Fibroblast of skin of left biceps (primary cell): ENCODE data around the gene EHF.
"Not testable (repeated sequence)": the region's sequence is repeated elsewhere in the genome, so short reads cannot be mapped to it uniquely, and the experiment has no call there.

Source experiments
- DNase-seq, 2 experiments: peaks; one replicate each; pipeline ENCODE4 v3.0.0-alpha.2; 2013; ENCODE audit warnings: low read depth in 2 of 2

The EHF gene

DNA sequence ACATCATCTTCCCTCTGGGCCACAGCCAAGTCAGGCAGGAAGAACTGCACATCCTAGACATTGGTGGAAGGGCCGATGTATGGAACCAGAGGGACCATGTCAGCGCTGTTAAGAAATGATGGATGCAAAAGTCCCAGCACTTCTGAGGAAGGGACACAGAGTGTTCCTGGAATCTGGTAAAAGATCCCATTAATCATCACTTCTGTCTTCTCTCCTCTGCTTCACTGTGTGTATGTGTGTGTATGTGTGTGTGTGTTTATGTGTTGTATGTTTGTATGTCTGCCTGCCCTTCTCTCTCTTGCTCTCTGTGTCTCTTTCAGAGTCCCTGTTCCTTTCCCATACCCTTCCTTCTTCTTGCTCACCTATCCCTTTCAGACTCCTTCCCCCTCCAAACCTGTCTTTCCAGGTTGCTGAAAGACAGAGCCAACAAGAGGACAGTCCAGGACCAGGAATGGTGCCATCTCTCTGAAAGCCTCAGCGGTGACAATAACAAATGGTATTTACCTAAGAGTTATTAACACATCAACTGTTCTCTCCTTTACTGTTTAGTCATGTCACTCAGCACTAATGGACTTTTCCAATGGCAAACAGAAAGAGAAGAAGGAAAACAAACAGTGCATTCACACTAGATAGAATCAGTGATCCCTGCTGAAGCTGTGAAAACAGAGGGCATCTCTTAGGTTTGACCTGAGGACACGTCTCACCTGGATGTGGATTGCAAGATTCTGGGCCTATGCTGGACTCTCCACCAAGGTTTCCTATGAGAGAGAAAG lies 47.1 kb downstream of the EHF start:
- DNase-seq = no peak

DNA sequence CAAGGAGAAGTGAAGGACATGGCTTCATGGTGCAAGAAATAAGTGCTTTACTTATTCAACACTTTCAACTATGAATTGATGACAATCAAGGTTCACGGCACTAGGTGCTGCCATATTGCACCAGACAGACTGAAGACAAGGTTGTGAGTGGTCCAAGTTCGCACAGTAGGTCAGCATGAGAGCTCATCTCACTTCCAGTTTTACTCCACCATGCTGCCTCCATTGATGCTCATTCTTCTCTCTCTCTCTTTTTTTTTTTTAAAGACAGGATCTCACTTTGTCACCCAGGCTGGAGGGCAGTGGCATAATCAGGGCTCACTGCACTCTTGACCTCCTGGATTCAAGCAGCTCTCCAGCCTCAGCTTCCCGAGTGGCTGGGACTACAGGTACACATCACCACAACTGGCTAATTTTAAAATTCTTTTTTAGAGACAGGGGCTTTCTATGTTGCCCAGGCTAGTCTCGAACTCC lies 47.7 kb downstream of the EHF start:
- DNase-seq = no peak

DNA sequence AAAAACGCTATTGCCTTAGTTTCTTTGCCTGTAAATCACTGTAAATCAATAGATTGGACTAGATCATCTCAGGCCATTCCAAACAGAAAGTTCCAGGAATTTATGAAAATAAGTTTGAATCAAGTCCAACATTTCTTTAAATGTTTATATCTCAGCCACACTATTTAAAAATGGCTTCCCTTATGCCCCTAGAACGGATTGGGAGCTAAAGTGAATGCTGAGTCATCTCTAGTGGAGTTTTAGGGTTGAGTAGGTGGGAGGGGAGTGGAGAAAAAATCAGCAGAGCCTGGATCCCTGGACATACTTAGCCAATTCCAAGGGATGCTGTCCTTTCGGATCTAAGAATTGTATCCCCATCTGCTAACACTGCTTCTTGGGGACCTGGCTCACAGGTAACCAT lies 48.6 kb downstream of the EHF start:
- DNase-seq = no peak

- no peak for DNase-seq
Observed at GRCh38 chr11:34671117-34671516, 50.2 kb downstream of the EHF start.

DNA sequence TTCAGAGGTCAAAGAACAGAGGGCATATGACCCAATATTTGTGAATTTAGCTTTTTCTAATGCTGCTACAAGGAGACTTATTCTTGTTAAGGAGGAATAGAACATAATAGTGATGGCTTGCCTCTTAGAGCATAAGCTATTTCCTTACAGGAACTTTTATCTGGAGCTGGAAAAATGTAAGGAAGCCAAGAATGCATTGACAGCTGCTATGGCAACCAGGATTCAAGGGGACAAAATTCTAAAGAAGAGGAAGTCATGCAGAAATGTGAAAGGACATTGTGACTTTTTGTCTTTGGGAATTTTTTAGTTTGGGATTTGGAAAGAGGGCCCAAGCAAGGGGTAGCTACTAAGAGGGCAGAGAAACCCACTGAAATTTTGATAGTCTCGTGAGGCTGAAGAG lies 51.1 kb downstream of the EHF start:
- DNase-seq = no peak

DNA sequence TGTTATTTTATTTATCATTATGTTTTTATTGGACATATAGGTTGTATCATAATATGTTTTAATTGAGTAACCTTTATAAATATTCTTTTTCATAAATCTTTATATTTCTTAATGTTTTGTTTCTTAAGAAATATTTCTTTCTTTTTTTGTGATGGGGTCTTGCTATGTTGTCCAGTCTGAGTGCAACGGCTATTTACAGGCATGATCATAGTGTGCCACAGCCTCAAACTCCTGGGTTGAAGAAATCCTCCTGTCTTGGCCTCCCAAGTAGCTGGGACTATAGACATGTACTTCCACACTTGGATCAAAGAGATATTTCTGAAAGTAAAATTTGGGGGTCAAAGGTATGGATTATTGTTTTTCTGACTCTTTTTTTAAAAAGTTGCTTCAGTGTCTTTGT lies 53.1 kb downstream of the EHF start:
- no peak for DNase-seq

DNA sequence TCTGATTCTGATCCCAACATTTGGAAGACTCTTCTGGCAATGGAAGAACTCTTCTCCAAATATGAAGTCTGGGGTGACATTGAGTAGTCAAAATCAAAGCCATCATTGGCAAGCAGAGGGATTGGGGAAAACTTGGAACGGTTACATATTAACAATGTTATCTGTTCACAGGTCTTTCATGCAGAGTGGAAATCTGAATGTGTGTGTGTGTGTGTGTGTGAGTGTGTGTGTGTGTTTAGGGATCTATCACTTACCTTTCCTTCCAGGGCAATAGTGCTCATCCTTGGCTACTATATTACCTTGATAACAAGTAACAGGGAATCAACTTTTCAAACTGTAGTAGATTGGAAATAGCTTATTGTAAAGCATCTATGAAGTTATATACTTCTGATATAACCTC lies 55.3 kb downstream of the EHF start:
- no peak for DNase-seq

GRCh38 chr11:34679681-34680080 lies 58.8 kb downstream of the EHF start:
- DNase-seq = no peak

DNA sequence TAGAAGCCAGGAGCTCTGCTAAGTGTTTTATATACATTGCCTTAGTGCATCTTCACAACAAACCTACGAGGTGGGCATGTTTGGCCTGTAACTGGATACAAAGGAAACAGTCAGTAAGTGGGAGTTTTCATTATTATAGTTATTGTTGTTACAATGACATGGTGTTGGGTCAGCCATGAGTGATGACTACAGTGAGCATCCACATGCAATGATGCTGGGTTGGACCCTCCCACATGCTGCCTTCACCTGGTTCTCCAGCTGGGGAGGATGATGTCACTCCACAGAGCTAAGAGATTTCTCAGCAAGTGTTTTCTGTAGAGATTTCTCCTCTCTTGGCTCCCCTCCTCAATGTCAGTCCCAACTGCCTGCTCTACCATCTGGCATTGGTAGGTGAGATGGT lies 59.3 kb downstream of the EHF start:
- DNase-seq = no peak

- DNase-seq = no peak
Observed at GRCh38 chr11:34680918-34681586, 60.2 kb downstream of the EHF start.

- DNase-seq = peak in 1 of 2 experiments; percentile 8
Observed at GRCh38 chr11:34682825-34683224, 61.9 kb downstream of the EHF start.

DNA sequence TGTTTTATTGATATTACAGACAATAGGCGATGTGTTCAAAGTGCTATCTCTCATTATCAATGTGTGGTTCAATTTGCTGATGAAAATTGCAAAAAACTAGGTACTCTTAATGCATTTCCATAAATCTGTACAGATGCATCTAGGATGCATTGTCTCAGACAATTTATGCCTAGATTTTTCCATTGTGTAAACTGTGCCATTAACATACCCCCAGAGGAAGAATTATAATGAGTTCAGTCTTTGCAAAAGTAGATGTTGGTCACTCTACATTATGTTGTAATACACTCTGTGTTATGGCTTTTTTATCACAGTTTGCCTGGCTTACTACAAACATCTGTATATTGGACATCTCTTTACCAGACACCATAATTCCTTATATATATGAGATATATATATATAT lies 62.5 kb downstream of the EHF start:
- DNase-seq = no peak

DNA sequence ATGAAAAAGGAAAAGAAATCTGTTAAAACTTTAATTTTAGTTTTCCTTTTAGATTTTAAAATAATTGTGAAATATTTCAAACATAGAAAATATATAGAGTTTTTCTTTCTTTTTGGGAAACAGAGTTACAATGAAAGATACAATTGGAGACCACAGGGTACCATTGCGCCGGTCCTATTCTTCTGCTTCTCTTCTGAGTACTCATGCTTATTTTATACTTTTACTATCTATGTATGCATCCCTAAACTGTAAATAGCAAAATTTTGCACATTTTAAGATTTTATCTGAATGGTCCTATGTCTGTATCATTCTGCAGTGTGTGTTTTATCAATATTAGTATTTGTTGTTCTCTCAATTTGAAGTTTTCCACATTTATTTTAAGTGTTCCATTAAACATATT lies 65.0 kb downstream of the EHF start:
- DNase-seq = no peak

GRCh38 chr11:34692299-34692698 lies 71.4 kb downstream of the EHF start:
- not testable (repeated sequence) for DNase-seq

- no peak for DNase-seq
Observed at GRCh38 chr11:34696862-34697261, 76.0 kb downstream of the EHF start.

DNA sequence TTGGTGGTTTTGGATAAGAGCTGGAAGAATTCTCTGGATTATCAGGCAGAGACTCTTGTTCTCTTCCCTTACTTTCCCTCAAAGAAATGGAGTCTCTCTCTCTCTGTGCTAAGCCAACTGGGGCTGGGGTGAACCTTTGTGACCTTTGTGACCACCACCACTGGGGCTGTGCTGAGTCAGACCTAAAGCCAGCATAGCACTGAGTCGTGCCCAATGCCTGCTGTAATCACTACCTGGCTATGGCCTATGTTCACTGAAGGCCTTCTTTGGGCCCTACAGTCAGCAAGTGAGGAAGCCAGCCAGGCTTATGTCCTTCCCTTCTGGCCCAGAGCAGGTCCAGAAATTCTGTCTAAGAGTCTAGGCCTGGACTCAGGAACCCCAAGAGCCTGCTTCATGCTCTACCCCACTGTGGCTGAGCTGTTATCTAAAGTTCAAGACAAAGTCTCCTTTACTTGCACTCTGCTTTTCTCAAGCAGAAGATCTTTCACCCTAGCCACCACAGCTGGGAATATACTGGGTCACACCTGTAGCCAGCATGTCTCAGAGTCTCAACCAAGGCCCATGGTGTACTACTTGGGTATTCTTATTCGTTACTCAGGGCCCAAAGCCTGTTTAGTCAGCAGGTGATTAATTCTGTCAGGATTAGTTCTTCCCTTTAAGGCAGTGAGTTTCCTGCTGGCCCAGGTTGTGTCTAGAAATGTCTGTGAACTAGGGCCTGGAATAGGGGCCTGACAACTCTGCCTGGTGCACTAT lies 86.0 kb downstream of the EHF start:
- no peak for DNase-seq

DNA sequence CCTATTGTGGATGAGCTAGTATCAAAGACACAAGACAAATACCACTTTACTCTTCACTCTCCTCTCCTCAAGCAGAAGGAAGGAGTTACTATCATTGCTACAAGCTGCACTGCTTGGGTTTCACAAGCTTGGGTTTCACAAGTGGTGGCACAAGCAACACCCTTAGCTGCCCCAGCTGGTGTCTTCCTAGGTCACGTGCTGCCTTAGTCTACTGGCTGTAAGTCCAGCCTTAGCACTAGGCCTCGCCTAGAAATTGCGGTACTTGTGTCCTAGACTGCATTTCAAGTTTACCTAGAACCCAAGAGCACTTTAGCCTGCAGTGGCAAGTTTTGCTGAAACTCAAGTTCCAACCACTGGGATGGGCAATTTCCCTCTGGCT lies 86.6 kb downstream of the EHF start:
- no peak for DNase-seq
